GM12878 (cell line): Measurements from ENCODE around the gene HOXA10. TPM values are rescaled to one million over a fixed set of nuclear protein-coding genes. Genes with fewer than 3 reads are reported as not detected.

Experiments used
- ASH2L ChIP-seq: fragments of 300-600, 200-600 bp; sonication (generic); IDR thresholded peaks from 2 replicates; pipeline ENCODE4 v1.6.1; 2017; ENCODE audit warnings: low read depth, mild to moderate bottlenecking, borderline replicate concordance
- CBFB ChIP-seq: IDR thresholded peaks from 2 replicates; pipeline ENCODE4 v1.6.1; 2016; ENCODE audit warnings: antibody characterized with exemption, low read depth
- EED ChIP-seq: sonication (generic); IDR thresholded peaks from 2 replicates; pipeline ENCODE4 v1.6.1; 2016; ENCODE audit warnings: antibody characterized with exemption, low read depth
- HSF1 ChIP-seq: fragments of 150-350 bp; IDR thresholded peaks from 2 replicates; pipeline ENCODE4 v1.6.1; 2014; ENCODE audit warnings: mild to moderate bottlenecking, low read depth, low read length
- MLLT1 ChIP-seq: fragments of 450-650 bp; IDR thresholded peaks from 2 replicates; pipeline ENCODE4 v1.6.1; 2016; ENCODE audit warnings: mild to moderate bottlenecking
- MTA2 ChIP-seq: fragments of 450-650 bp; IDR thresholded peaks from 2 replicates; pipeline ENCODE4 v1.6.1; 2016; ENCODE audit warnings: low read depth, mild to moderate bottlenecking, moderate library complexity
- MXI1 ChIP-seq: fragments of 150-350 bp; IDR thresholded peaks from 2 replicates; pipeline ENCODE4 v1.6.1; 2011; ENCODE audit warnings: low read depth, mild to moderate bottlenecking, inconsistent platforms, low read length, improper control_type of control experiment
- MYB ChIP-seq: fragments of 150-350 bp; IDR thresholded peaks from 2 replicates; pipeline ENCODE4 v1.6.1; 2014; ENCODE audit warnings: mild to moderate bottlenecking, low read depth, low read length, borderline replicate concordance
- PAX5 ChIP-seq: IDR thresholded peaks from 2 replicates; pipeline ENCODE4 v1.6.1; 2011; ENCODE audit warnings: low read depth, low read length, borderline replicate concordance
- RAD51 ChIP-seq: fragments of 450-650 bp; IDR thresholded peaks from 2 replicates; pipeline ENCODE4 v1.6.1; 2016; ENCODE audit warnings: moderate library complexity, mild to moderate bottlenecking, inconsistent platforms
- RELB ChIP-seq: fragments of 450-650 bp; IDR thresholded peaks from 2 replicates; pipeline ENCODE4 v1.6.1; 2017; ENCODE audit warnings: low read depth, mild to moderate bottlenecking, moderate library complexity
- SREBF1 ChIP-seq: IDR thresholded peaks from 2 replicates; pipeline ENCODE4 v1.6.1; 2012; ENCODE audit warnings: mild to moderate bottlenecking, low read length
- TAF1 ChIP-seq: IDR thresholded peaks from 2 replicates; pipeline ENCODE4 v1.6.1; 2011; ENCODE audit warnings: mild to moderate bottlenecking, low read depth, low read length, borderline replicate concordance
- TCF7 ChIP-seq: IDR thresholded peaks from 2 replicates; pipeline ENCODE4 v1.6.1; 2014; ENCODE audit warnings: antibody characterized with exemption, borderline replicate concordance
- YBX1 ChIP-seq: fragments of 450-650 bp; IDR thresholded peaks from 2 replicates; pipeline ENCODE4 v1.6.1; 2016; ENCODE audit warnings: antibody characterized with exemption
- polyA plus RNA-seq, 11 experiments: library from polyadenylated mRNA; depleted of rRNA in 4 of 11; unstranded in 6 of 11; stranded (reverse) in 5 of 11; fragments of >200 nt; fragmentation: Nextera tagmentation in 4 of 11; fragmentation: Illumina TruSeq in 1 of 11; extraction: Ambion mirVana in 4 of 11; extraction: Trizol in 1 of 11; gene quantifications; 1 replicate in 1 of 11; 2 replicates in 10 of 11; pipeline versions ENCODE4 v1.2.1 to v1.2.3, GENCODE V29; 2011 to 2016; ENCODE audit warnings: inconsistent platforms in 2 of 11, missing spikeins in 2 of 11, low read depth in 1 of 11
- total RNA-seq, 4 experiments: library from RNA; depleted of rRNA in 3 of 4; stranded (reverse); fragments of >200 nt in 3 of 4; fragmentation: Illumina TruSeq in 1 of 4; extraction: Trizol in 1 of 4; gene quantifications; 2 replicates each; pipeline versions ENCODE4 v1.2.1 to v1.2.3, GENCODE V29; 2013 to 2021

The HOXA10 gene
- total and polyA plus RNA-seq, 10 of the 15 experiments (the other 5 are each of a cell fraction or from before 2014, with no cell fraction given): not detected

DNA sequence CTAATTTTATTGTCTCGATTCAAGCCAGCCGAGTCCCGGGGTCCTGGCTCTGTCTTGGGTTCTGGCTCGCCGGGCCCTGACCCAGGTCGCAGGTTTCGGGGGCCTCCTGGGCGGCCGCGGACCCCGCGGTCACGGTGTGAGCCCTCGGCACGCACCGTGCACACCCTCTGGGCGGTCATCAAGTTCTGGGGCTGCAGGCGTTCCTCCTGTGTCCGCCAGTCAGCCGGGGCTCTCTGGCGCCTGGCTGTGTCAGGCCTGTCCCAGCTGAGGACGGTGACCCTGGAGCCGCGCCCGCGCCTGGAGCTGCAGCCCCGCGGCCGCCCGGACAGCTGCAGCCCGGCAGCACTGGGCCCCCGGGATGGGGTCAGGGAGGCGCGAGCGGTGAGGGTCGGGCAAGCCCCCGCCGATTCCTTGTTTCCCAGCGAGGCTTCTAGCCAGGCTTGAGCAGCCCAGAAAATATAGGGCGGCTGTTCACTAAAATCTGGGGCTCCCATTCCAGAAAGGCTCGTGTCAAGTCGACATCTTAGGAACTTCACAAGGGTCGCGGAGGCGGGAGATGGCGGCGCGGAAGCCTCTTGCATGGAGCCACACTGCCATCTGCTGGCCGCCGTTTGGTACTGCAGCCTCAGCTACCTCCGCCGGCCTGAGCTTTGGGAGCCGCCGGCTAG is 13.4 kb downstream of the HOXA10 start (continued):
- TF ChIP-seq RELB (peak; percentile 91), MTA2 (no peak), HSF1 (no peak), TAF1 (no peak), MXI1 (peak; percentile 43; the same call in 1 of the 2 replicates), EED (no peak), TCF7 (no peak), PAX5 (no peak), ASH2L (no peak), CBFB (no peak), SREBF1 (no peak), MYB (no peak), RAD51 (no peak), YBX1 (no peak), MLLT1 (no peak)
